ENCODE data around the gene PBX4. TPM values are rescaled to one million over a fixed set of nuclear protein-coding genes. Genes with fewer than 3 reads are reported as not detected.

The PBX4 gene
- total and polyA plus RNA-seq, 2 donors (not counting 3 experiments of a cell fraction or from before 2014, with no cell fraction given): not detected

DNA sequence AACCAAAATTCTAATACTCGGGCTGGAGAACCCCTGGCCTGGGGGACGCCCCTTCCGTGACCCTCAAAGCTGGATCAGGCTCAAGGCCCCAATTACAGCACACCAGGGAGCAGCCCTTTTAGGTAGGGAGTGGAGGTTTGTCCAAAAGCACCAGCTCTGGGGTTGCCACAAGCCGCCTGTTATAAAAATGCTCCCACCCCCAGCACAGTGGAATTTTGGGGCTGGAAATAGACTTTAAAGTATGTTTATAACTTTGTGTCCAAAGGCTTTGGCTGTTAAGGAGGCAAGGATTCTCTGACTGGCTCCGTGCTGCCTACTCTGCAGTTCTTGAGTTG, 25.5 kb upstream of the PBX4 start:
- H4K20me1 ChIP-seq (replicated peaks; ENCODE audit: control insufficient read depth, extremely low read depth, insufficient read depth, low read length): no peaks in the 10 kb centered on the region
- dilution Hi-C loops (cut with MboI; ENCODE audit: extremely low pct_ligation_motif_present, low sequenced_read_pairs): no loop called here
- no peaks in the 10 kb centered on the region for H3K9me1 ChIP-seq (replicated peaks; ENCODE audit: control insufficient read depth, extremely low read depth, insufficient read depth, low read length)
- TF ChIP-seq GATA2 (IDR thresholded peaks at IDR 0.05; ENCODE audit: insufficient read depth, insufficient read length, low read depth, low read length) (no peak), MYC (IDR thresholded peaks at IDR 0.05; ENCODE audit: low read depth, low read length) (no peak), JUN (IDR thresholded peaks at IDR 0.05; ENCODE audit: borderline replicate concordance, insufficient read depth, insufficient read length, low read depth) (no peak), EZH2 (IDR thresholded peaks at IDR 0.05; ENCODE audit: borderline replicate concordance, low read depth, low read length, severe bottlenecking) (no peak), POLR2AphosphoS5 (IDR thresholded peaks at IDR 0.05; ENCODE audit: insufficient read depth, low read depth, low read length) (no peak), POLR2A (IDR thresholded peaks at IDR 0.05; ENCODE audit: low read depth, low read length) (no peak), FOS (IDR thresholded peaks at IDR 0.05; ENCODE audit: borderline replicate concordance, insufficient read depth, low read length) (no peak)
- TF ChIP-seq, protein P1, sequence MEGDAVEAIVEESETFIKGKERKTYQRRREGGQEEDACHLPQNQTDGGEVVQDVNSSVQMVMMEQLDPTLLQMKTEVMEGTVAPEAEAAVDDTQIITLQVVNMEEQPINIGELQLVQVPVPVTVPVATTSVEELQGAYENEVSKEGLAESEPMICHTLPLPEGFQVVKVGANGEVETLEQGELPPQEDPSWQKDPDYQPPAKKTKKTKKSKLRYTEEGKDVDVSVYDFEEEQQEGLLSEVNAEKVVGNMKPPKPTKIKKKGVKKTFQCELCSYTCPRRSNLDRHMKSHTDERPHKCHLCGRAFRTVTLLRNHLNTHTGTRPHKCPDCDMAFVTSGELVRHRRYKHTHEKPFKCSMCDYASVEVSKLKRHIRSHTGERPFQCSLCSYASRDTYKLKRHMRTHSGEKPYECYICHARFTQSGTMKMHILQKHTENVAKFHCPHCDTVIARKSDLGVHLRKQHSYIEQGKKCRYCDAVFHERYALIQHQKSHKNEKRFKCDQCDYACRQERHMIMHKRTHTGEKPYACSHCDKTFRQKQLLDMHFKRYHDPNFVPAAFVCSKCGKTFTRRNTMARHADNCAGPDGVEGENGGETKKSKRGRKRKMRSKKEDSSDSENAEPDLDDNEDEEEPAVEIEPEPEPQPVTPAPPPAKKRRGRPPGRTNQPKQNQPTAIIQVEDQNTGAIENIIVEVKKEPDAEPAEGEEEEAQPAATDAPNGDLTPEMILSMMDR (IDR thresholded peaks at IDR 0.05; ENCODE audit: extremely low read depth in 1 of 2, insufficient read depth in 1 of 2, low read depth in 1 of 2, low read length in 2 of 2): no peak
- TF ChIP-seq, protein P2, sequence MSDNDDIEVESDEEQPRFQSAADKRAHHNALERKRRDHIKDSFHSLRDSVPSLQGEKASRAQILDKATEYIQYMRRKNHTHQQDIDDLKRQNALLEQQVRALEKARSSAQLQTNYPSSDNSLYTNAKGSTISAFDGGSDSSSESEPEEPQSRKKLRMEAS (IDR thresholded peaks at IDR 0.05; ENCODE audit: insufficient read depth, insufficient read length): no peak
- intact Hi-C loops (cut with micrococcal nuclease): loop anchor here (1.0 to 5.0 kb wide), 2 partner anchors 92 to 112 kb away; no protein-coding TSS in a partner anchor
- DNase-seq (ENCODE audit: low read depth, low spot score): no peak
- FAIRE-seq: no peak
- no peak overlapping the region for H3K9ac ChIP-seq (replicated peaks; ENCODE audit: extremely low read depth, insufficient read depth, low read length)
- no peak overlapping the region for H2AFZ ChIP-seq (ENCODE audit: low read depth, low read length)
- peak overlapping the region; percentile 41 for H3K4me2 ChIP-seq (ENCODE audit: insufficient read depth, low read length)
- H3K27me3 ChIP-seq (ENCODE audit: control insufficient read depth in 2 of 2, insufficient read depth in 2 of 2, low read length in 2 of 2): no peaks in the 10 kb centered on the region
- no peak overlapping the region for H3K27ac ChIP-seq (ENCODE audit: insufficient read depth, low read depth, low read length)
- H3K36me3 ChIP-seq (ENCODE audit: control insufficient read depth in 2 of 2, extremely low read depth in 1 of 2, insufficient read depth in 2 of 2, low read length in 2 of 2): peaks cover 2 to 26% of the 10 kb centered on the region in 2 experiments
- H3K79me2 ChIP-seq (ENCODE audit: control insufficient read depth, insufficient read depth, low read length): no peaks in the 10 kb centered on the region
- no peak overlapping the region for H3K4me3 ChIP-seq (replicated peaks in 1 of 3; ENCODE audit: insufficient read depth in 1 of 3, low read depth in 1 of 3, low read length in 3 of 3)
- ChIA-PET POLR2A (no interaction called here), CTCF (interaction anchor here (3.1 kb wide), 1 partner anchor 112 kb away, joined by 29 read pairs; no protein-coding TSS in a partner anchor)
- no TSS peak for BruUV-seq (replicated peaks)
- peaks cover 4% of the 10 kb centered on the region for H3K4me1 ChIP-seq (ENCODE audit: control insufficient read depth, extremely low read depth, insufficient read depth, low read length)
- no peaks in the 10 kb centered on the region for H3K9me3 ChIP-seq (replicated peaks; ENCODE audit: control insufficient read depth, insufficient read depth, low read length)
